NCI-H69 (cell line): Measurements from ENCODE around the gene BDNF.
"Not testable (repeated sequence)": the region's sequence is repeated elsewhere in the genome, so short reads cannot be mapped to it uniquely, and the experiment has no call there.

Experiments
- DNase-seq: peaks from one replicate; lab custom pipeline; 2025; lab: John Stamatoyannopoulos, UW

The BDNF gene

GRCh38 chr11:27700351-27701301, at the start of gene BDNF:
Gene BDNF (minus strand): TSS chr11:27700455. CDS start chr11:27658564, 41,891 bp downstream.
- peak; percentile 71 for DNase-seq

- DNase-seq, result peak; percentile 23
Measured at GRCh38 chr11:27740362-27741013, 40.2 kb upstream of the BDNF start.

GRCh38 chr11:27735281-27735680, 35.0 kb upstream of the BDNF start:
- DNase-seq, result no peak

GRCh38 chr11:27731803-27732202, 31.5 kb upstream of the BDNF start:
- not testable (repeated sequence) for DNase-seq

GRCh38 chr11:27726981-27727380, 26.7 kb upstream of the BDNF start:
- DNase-seq, result no peak

GRCh38 chr11:27723687-27724086, 23.4 kb upstream of the BDNF start:
- DNase-seq, result no peak

- peak; percentile 63 for DNase-seq
Measured at GRCh38 chr11:27722953-27723344, 22.7 kb upstream of the BDNF start.

GRCh38 chr11:27722117-27722952, 22.1 kb upstream of the BDNF start:
- peak; percentile 70 for DNase-seq

GRCh38 chr11:27721264-27722116, 21.2 kb upstream of the BDNF start:
- peak; percentile 56 for DNase-seq

- peak; percentile 68 for DNase-seq
Measured at GRCh38 chr11:27720277-27720830, 20.1 kb upstream of the BDNF start.

- peak; percentile 65 for DNase-seq
Measured at GRCh38 chr11:27719546-27719925, 19.3 kb upstream of the BDNF start.

- DNase-seq, result peak; percentile 92
Measured at GRCh38 chr11:27718863-27719545, 18.7 kb upstream of the BDNF start.

GRCh38 chr11:27718346-27718862, 18.1 kb upstream of the BDNF start:
- DNase-seq, result peak; percentile 92

GRCh38 chr11:27717801-27718229, 17.6 kb upstream of the BDNF start:
- DNase-seq, result peak; percentile 74

GRCh38 chr11:27717377-27717776, 17.1 kb upstream of the BDNF start:
- DNase-seq, result peak; percentile 44

GRCh38 chr11:27716835-27717234, 16.6 kb upstream of the BDNF start:
- no peak for DNase-seq

GRCh38 chr11:27716216-27716615, 16.0 kb upstream of the BDNF start:
- DNase-seq, result no peak

- DNase-seq, result no peak
Measured at GRCh38 chr11:27711725-27712124, 11.5 kb upstream of the BDNF start.

GRCh38 chr11:27710536-27710935, 10.3 kb upstream of the BDNF start:
- DNase-seq, result no peak

GRCh38 chr11:27707676-27708075, 7.4 kb upstream of the BDNF start:
- no peak for DNase-seq
